GM21515 (cell line): ENCODE measurements around the gene LRRC36.
"Not testable (repeated sequence)": the region's sequence is repeated elsewhere in the genome, so short reads cannot be mapped to it uniquely, and the experiment has no call there.

Experiments used
- ATAC-seq: cut with Tn5 transposase; IDR thresholded peaks from one replicate; pipeline ENCODE4 v1.9.1; 2021; ENCODE audit not compliant: unreplicated experiment

Gene LRRC36

GRCh38 chr16:67339453-67339852 lies 12.8 kb downstream of the LRRC36 start:
- ATAC-seq: no peak

- ATAC-seq: no peak
Measured at GRCh38 chr16:67341250-67341649, 14.6 kb downstream of the LRRC36 start.

GRCh38 chr16:67342616-67343015 lies 16.0 kb downstream of the LRRC36 start:
- no peak for ATAC-seq

GRCh38 chr16:67345401-67345800 lies 18.8 kb downstream of the LRRC36 start:
- ATAC-seq: no peak

- ATAC-seq: no peak
Measured at GRCh38 chr16:67346341-67346740, 19.7 kb downstream of the LRRC36 start.

GRCh38 chr16:67349172-67349571 lies 22.6 kb downstream of the LRRC36 start:
- ATAC-seq: no peak

- ATAC-seq: no peak
Measured at GRCh38 chr16:67350324-67350723, 23.7 kb downstream of the LRRC36 start.

- ATAC-seq: not testable (repeated sequence)
Measured at GRCh38 chr16:67352463-67352862, 25.8 kb downstream of the LRRC36 start.

- no peak for ATAC-seq
Measured at GRCh38 chr16:67356396-67356795, 29.8 kb downstream of the LRRC36 start.

- ATAC-seq: no peak
Measured at GRCh38 chr16:67357561-67357960, 30.9 kb downstream of the LRRC36 start.

GRCh38 chr16:67359540-67360269 lies 33.1 kb downstream of the LRRC36 start:
- not testable (repeated sequence) for ATAC-seq

- no peak for ATAC-seq
Measured at GRCh38 chr16:67361038-67361437, 34.4 kb downstream of the LRRC36 start.

- ATAC-seq: no peak
Measured at GRCh38 chr16:67364600-67365235, 38.1 kb downstream of the LRRC36 start.

- ATAC-seq: no peak
Measured at GRCh38 chr16:67370661-67371060, 44.0 kb downstream of the LRRC36 start.

- no peak for ATAC-seq
Measured at GRCh38 chr16:67372664-67373063, 46.0 kb downstream of the LRRC36 start.

GRCh38 chr16:67376012-67376411 lies 49.4 kb downstream of the LRRC36 start:
- not testable (repeated sequence) for ATAC-seq

GRCh38 chr16:67378642-67379041 lies 52.0 kb downstream of the LRRC36 start:
- ATAC-seq: no peak

GRCh38 chr16:67383284-67383683 lies 56.7 kb downstream of the LRRC36 start:
- no peak for ATAC-seq

- no peak for ATAC-seq
Measured at GRCh38 chr16:67384778-67385510, 58.3 kb downstream of the LRRC36 start.

- ATAC-seq: no peak
Measured at GRCh38 chr16:67386861-67387455, 60.3 kb downstream of the LRRC36 start.

GRCh38 chr16:67387479-67388079 lies 61.0 kb downstream of the LRRC36 start:
- ATAC-seq: no peak
